HCT116 (cell line): Measurements from ENCODE around the gene TAMALIN. TPM values are rescaled to one million over a fixed set of nuclear protein-coding genes. Genes with fewer than 3 reads are reported as not detected.

ENCODE experiments used
- ATAC-seq: fragments of 200-7000 bp; cut with Tn5 transposase; 2 replicates; pipeline ENCODE4 v1.9.1; 2020; ENCODE audit warnings: mild to moderate bottlenecking, moderate library complexity
- BruUV-seq: library from RNA; stranded (reverse); fragments of 400-500 nt; replicated peaks from 2 replicates; lab custom pipeline; 2021; lab: Mats Ljungman, UMichigan
- CTCF ChIA-PET: fragments of 300-600 bp; sonication (Branson Sonifier 250); formaldehyde crosslinking; loops from one replicate; lab custom pipeline; 2021; ENCODE audit warnings: antibody characterized with exemption; lab: Charles Lee
- POLR2A ChIA-PET: fragments of 300-600, 350-600 bp; sonication (Branson Sonifier 250); formaldehyde crosslinking; loops from one replicate; lab custom pipeline; 2021; ENCODE audit warnings: antibody characterized with exemption; lab: Charles Lee
- RAD21 ChIA-PET, 2 experiments: fragments of 300-600 bp; sonication (Branson Sonifier 250); formaldehyde crosslinking; loops; one replicate each; lab custom pipeline; 2023; ENCODE audit warnings: low total read pairs in 2 of 2; ENCODE audit not compliant: uncharacterized antibody in 2 of 2, unreplicated experiment in 2 of 2, low non-redundant PET in 1 of 2; lab: Charles Lee
- DNase-seq: peaks from one replicate; pipeline ENCODE4 v3.0.0-alpha.2; 2010; ENCODE audit warnings: low read depth, low spot score
- H2AFZ ChIP-seq: fragments of 200-600 bp; shearing (Covaris generic), sonication (generic); 2 replicates; pipeline ENCODE4 v1.6.1; 2017; ENCODE audit warnings: low read depth, mixed run types, mixed read lengths, antibody characterized with exemption, low read length; ENCODE audit not compliant: poor library complexity, severe bottlenecking
- H3K27ac ChIP-seq: 2 replicates; pipeline ENCODE4 v1.5.1; 2012; ENCODE audit warnings: low read depth, low read length
- H3K27me3 ChIP-seq: fragments of 200-600 bp; sonication (generic); 2 replicates; pipeline ENCODE4 v1.6.1; 2016; ENCODE audit warnings: mixed run types, low read length, mixed read lengths; ENCODE audit not compliant: insufficient read depth
- H3K36me3 ChIP-seq, 2 experiments: fragments of 200-500 bp in 1 of 2; fragments of 200-600 bp in 1 of 2; sonication (Bioruptor generic) in 1 of 2; sonication (generic) in 1 of 2; 2 replicates each; pipeline versions ENCODE4 v1.5.1 to v1.6.1; 2014 to 2016; ENCODE audit warnings: low read length in 2 of 2, inconsistent platforms in 1 of 2, mixed read lengths in 1 of 2, mixed run types in 1 of 2; ENCODE audit not compliant: insufficient read depth in 2 of 2, control insufficient read depth in 1 of 2
- H3K4me1 ChIP-seq, 2 experiments: fragments of 200-600 bp in 1 of 2; sonication (generic) in 1 of 2; 2 replicates each; pipeline versions ENCODE4 v1.5.1 to v1.6.1; 2012 to 2017; ENCODE audit warnings: low read length in 2 of 2, inconsistent platforms in 1 of 2, mild to moderate bottlenecking in 1 of 2, mixed read lengths in 1 of 2, mixed run types in 1 of 2, moderate library complexity in 1 of 2; ENCODE audit not compliant: insufficient read depth in 2 of 2, control insufficient read depth in 1 of 2
- H3K4me2 ChIP-seq: fragments of 200-600 bp; sonication (generic); 2 replicates; pipeline ENCODE4 v1.6.1; 2017; ENCODE audit warnings: mixed run types, low read length, mixed read lengths
- H3K4me3 ChIP-seq, 2 experiments: fragments of 200-600 bp in 1 of 2; sonication (generic) in 1 of 2; replicated peaks in 1 of 2; 2 replicates each; pipeline ENCODE4 v1.5.1; 2011 to 2016; ENCODE audit warnings: low read length in 2 of 2, control low read depth in 1 of 2, low read depth in 1 of 2, mild to moderate bottlenecking in 1 of 2, mixed read lengths in 1 of 2, mixed run types in 1 of 2
- H3K79me2 ChIP-seq: fragments of 200-600 bp; sonication (generic); 2 replicates; pipeline ENCODE4 v1.6.1; 2017; ENCODE audit warnings: mild to moderate bottlenecking, mixed run types, low read length, moderate library complexity, mixed read lengths; ENCODE audit not compliant: insufficient read depth
- H3K9ac ChIP-seq: fragments of 200-600 bp; sonication (generic); 2 replicates; pipeline ENCODE4 v1.6.1; 2016; ENCODE audit warnings: low read length, mixed read lengths
- H3K9me2 ChIP-seq: fragments of 200-600 bp; sonication (generic), shearing (Covaris generic); 2 replicates; pipeline ENCODE4 v1.6.1; 2017; ENCODE audit warnings: mixed run types, mild to moderate bottlenecking, moderate library complexity; ENCODE audit not compliant: insufficient read depth
- H3K9me3 ChIP-seq, 2 experiments: fragments of 200-500 bp in 1 of 2; fragments of 200-600 bp in 1 of 2; sonication (Bioruptor generic) in 1 of 2; sonication (generic) in 1 of 2; 2 replicates each; pipeline ENCODE4 v1.6.1; 2014 to 2017; ENCODE audit warnings: low read length in 2 of 2, mixed read lengths in 2 of 2, inconsistent platforms in 1 of 2, low read depth in 1 of 2, mild to moderate bottlenecking in 1 of 2, mixed run types in 1 of 2, moderate library complexity in 1 of 2; ENCODE audit not compliant: control insufficient read depth in 1 of 2, insufficient read depth in 1 of 2
- H4K20me1 ChIP-seq: fragments of 200-600 bp; sonication (generic), shearing (Covaris generic); 2 replicates; pipeline ENCODE4 v1.6.1; 2017; ENCODE audit warnings: mixed run types, mild to moderate bottlenecking, moderate library complexity; ENCODE audit not compliant: insufficient read depth
- CEBPB ChIP-seq: IDR thresholded peaks from 2 replicates; pipeline ENCODE4 v1.6.1; 2012; ENCODE audit warnings: low read depth
- CTCF ChIP-seq, 3 experiments: fragments of 200-600 bp in 1 of 3; sonication (generic) in 1 of 3; IDR thresholded peaks in 2 of 3; conservative IDR thresholded peaks in 1 of 3; 2 replicates each; pipeline ENCODE4 v1.5.1; 2012 to 2017; ENCODE audit warnings: low read depth in 2 of 3, low read length in 2 of 3, antibody characterized with exemption in 1 of 3, borderline replicate concordance in 1 of 3, control low read depth in 1 of 3, mild to moderate bottlenecking in 1 of 3, mixed read lengths in 1 of 3, mixed run types in 1 of 3, moderate library complexity in 1 of 3; ENCODE audit not compliant: insufficient read depth in 1 of 3
- POLR2A ChIP-seq: IDR thresholded peaks from 2 replicates; pipeline ENCODE4 v1.7.0; 2011; ENCODE audit warnings: borderline replicate concordance; ENCODE audit not compliant: insufficient read depth, insufficient read length; ENCODE audit errors: extremely low read depth
- POLR2AphosphoS5 ChIP-seq: IDR thresholded peaks from 2 replicates; pipeline ENCODE4 v1.6.1; 2011; ENCODE audit warnings: mild to moderate bottlenecking, low read depth, low read length, moderate library complexity
- REST ChIP-seq: IDR thresholded peaks from 2 replicates; pipeline ENCODE4 v1.6.1; 2012; ENCODE audit warnings: low read depth
- SP1 ChIP-seq: IDR thresholded peaks from 2 replicates; pipeline ENCODE4 v1.6.1; 2012; ENCODE audit warnings: low read depth
- SRF ChIP-seq: IDR thresholded peaks from 2 replicates; pipeline ENCODE4 v1.6.1; 2012; ENCODE audit warnings: low read depth
- ZBTB33 ChIP-seq: IDR thresholded peaks from 2 replicates; pipeline ENCODE4 v1.6.1; 2011; ENCODE audit warnings: mild to moderate bottlenecking, low read length, moderate library complexity; ENCODE audit not compliant: insufficient replicate concordance; ENCODE audit errors: extremely low read depth
- intact Hi-C: fragments of 100-400 bp; cut with micrococcal nuclease; formaldehyde crosslinking; loops from 2 replicates; pipeline ENCODE4 v1.10.0; 2022
- total RNA-seq: library from RNA; stranded (reverse); gene quantifications from one replicate; pipeline ENCODE4 v1.2.1, GENCODE V29; 2021; ENCODE audit not compliant: unreplicated experiment

TAMALIN gene
- total RNA-seq, 1 experiment from 2014 or later = 1.1 TPM

GRCh38 chr12:52009081-52009751 is 2.5 kb downstream of the TAMALIN start:
- Histone ChIP-seq H3K9me3 (no peaks in the 10 kb centered on the region), H3K27me3 (no peaks in the 10 kb centered on the region), H2AFZ (no peak overlapping the region), H3K4me3 (no peak overlapping the region), H3K27ac (no peak overlapping the region), H3K79me2 (no peaks in the 10 kb centered on the region), H3K9me2 (no peaks in the 10 kb centered on the region), H3K36me3 (no peaks in the 10 kb centered on the region), H3K4me1 (peaks cover 0 to 2% of the 10 kb centered on the region in 2 experiments; a peak in 2 of 4 replicates), H3K9ac (no peak overlapping the region), H4K20me1 (no peaks in the 10 kb centered on the region), H3K4me2 (no peak overlapping the region)
- CTCF ChIA-PET = no interaction called here
- TF ChIP-seq SRF (no peak), REST (no peak), CEBPB (no peak)
- ATAC-seq (no peak), DNase-seq (no peak)
- BruUV-seq = no TSS peak
- POLR2A ChIA-PET = interaction anchor here (1.1 kb wide), 1 partner anchor 16 kb away, joined by 4 read pairs; no protein-coding TSS in a partner anchor
- RAD21 ChIA-PET = no interaction called here
- intact Hi-C loops = no loop called here

GRCh38 chr12:52010152-52010622 is 3.4 kb downstream of the TAMALIN start:
- POLR2A ChIA-PET = interaction anchor here (1.1 kb wide), 1 partner anchor 15 kb away, joined by 4 read pairs; no protein-coding TSS in a partner anchor
- no peak overlapping the region for H3K27ac ChIP-seq
- no peak overlapping the region for H2AFZ ChIP-seq
- H3K27me3 ChIP-seq = no peaks in the 10 kb centered on the region
- CTCF ChIA-PET = interaction anchor here (1.0 to 2.9 kb wide), 3 partner anchors 10 to 15 kb away, joined by 3 to 10 read pairs (median 9); no protein-coding TSS in a partner anchor
- no peaks in the 10 kb centered on the region for H3K9me3 ChIP-seq
- no peaks in the 10 kb centered on the region for H3K9me2 ChIP-seq
- RAD21 ChIA-PET = no interaction called here
- H3K4me3 ChIP-seq = no peak overlapping the region
- H4K20me1 ChIP-seq = no peaks in the 10 kb centered on the region
- H3K79me2 ChIP-seq = no peaks in the 10 kb centered on the region
- no peaks in the 10 kb centered on the region for H3K4me1 ChIP-seq
- H3K9ac ChIP-seq = no peak overlapping the region
- ATAC-seq = peak; percentile 36; the same call in 1 of the 2 replicates
- no peak overlapping the region for H3K4me2 ChIP-seq
- no peaks in the 10 kb centered on the region for H3K36me3 ChIP-seq
- TF ChIP-seq ZBTB33 = no peak
- no peak for TF ChIP-seq POLR2A
- no peak for TF ChIP-seq SRF
- no peak for TF ChIP-seq SP1
- no peak for TF ChIP-seq POLR2AphosphoS5
- TF ChIP-seq CTCF (IDR thresholded peaks at IDR 0.05 in 2 of 3, conservative IDR thresholded peaks at IDR 0.05 in 1 of 3; ENCODE audit: borderline replicate concordance in 1 of 3, insufficient read depth in 1 of 3, low read depth in 2 of 3, low read length in 2 of 3) = no peak
- TF ChIP-seq, all 23 proteins: peak for 0
- no TSS peak for BruUV-seq
- intact Hi-C loops = no loop called here
- DNase-seq = no peak
